GM13977 (cell line): ENCODE data around the gene RAI14.

Source experiments
- DNase-seq: peaks from one replicate; pipeline ENCODE4 v3.0.0; 2012; ENCODE audit warnings: low spot score
- CTCF ChIP-seq: IDR thresholded peaks from 2 replicates; pipeline ENCODE4 v1.5.1; 2012; ENCODE audit warnings: mild to moderate bottlenecking, control low read depth; ENCODE audit not compliant: insufficient read depth; ENCODE audit errors: extremely low read depth, missing control alignments
- in situ Hi-C: fragments of 300-500 bp; cut with MboI; formaldehyde crosslinking; loops from one replicate; pipeline ENCODE4 v1.12.0; 2022; ENCODE audit warnings: low sequenced_read_pairs, low pct_unique_long_range_greater_than_20kb, mixed read lengths, inconsistent platforms; ENCODE audit not compliant: unreplicated experiment

Gene RAI14

GRCh38 chr5:34652914-34653313, 3.2 kb upstream of the RAI14 start:
- in situ Hi-C loops, result no loop called here
- no peak for TF ChIP-seq CTCF
- no peak for DNase-seq

- in situ Hi-C loops, result no loop called here
These were observed 2.4 kb upstream of the RAI14 start for GRCh38 chr5:34653708-34654107.

GRCh38 chr5:34655354-34655991, 655 bp upstream of the RAI14 start:
- no peak for TF ChIP-seq CTCF
- in situ Hi-C loops, result no loop called here
- DNase-seq, result peak; percentile 49

More at GRCh38 chr5:34653708-34654107, 2.4 kb upstream of the RAI14 start:
- DNase-seq, result no peak
- TF ChIP-seq CTCF, result no peak

- DNase-seq, result peak; percentile 45
- in situ Hi-C loops, result no loop called here
- no peak for TF ChIP-seq CTCF
These were observed 659 bp downstream of the RAI14 start for GRCh38 chr5:34656700-34657273.

- TF ChIP-seq CTCF, result no peak
- DNase-seq, result peak; percentile 16
- in situ Hi-C loops, result no loop called here
These were observed 1.3 kb downstream of the RAI14 start for GRCh38 chr5:34657274-34657921.

- no peak for DNase-seq
- in situ Hi-C loops, result no loop called here
- TF ChIP-seq CTCF, result no peak
These were observed 1.9 kb downstream of the RAI14 start for GRCh38 chr5:34657988-34658387.
